Activated gamma-delta T cell (primary cell): ENCODE measurements around the gene RBM8A.

Experiments
- DNase-seq: peaks from one replicate; lab custom pipeline; 2025; lab: John Stamatoyannopoulos, UW

Gene RBM8A

DNA sequence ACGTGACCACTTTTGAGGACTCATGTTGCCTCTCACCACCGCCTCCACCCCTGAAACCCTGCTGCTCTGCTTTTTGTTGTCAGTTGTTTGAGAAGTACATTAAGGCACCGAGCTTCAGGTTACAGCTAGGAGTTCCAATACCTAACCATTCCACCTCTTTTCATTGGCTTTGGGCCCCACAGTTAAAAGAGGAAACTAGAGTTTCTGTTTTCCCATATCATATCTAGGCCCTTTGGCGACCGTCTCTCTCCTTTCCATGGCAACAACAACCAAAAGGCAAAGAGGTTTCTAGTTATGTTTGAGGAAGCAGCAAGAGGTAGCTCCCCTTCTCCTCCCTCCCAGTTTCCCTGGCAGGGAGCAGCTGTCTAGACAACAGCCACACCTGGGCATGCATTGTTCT, 47.5 kb downstream of the RBM8A start:
- no peak for DNase-seq

DNA sequence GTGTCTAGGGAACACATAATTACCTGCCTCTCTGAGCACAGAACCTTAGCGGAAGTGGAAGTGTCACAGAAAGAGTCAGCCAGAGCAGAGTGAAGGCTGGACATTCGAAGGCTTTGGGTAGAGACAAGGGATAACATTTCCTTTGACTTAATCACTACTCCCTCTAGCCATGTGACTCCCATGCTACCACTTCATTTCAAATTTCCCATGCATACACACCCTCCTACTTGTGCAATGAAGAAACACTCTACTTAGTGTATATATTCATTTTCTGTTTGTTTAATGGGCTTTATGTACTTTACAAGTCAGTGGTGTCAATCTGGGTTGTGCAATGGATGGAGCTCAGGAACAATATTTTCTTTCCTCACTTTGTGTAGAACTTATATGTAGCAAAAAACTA, 48.6 kb downstream of the RBM8A start:
- DNase-seq, result no peak

- DNase-seq, result no peak
Measured at GRCh38 chr1:145877923-145878486, 49.3 kb downstream of the RBM8A start.

DNA sequence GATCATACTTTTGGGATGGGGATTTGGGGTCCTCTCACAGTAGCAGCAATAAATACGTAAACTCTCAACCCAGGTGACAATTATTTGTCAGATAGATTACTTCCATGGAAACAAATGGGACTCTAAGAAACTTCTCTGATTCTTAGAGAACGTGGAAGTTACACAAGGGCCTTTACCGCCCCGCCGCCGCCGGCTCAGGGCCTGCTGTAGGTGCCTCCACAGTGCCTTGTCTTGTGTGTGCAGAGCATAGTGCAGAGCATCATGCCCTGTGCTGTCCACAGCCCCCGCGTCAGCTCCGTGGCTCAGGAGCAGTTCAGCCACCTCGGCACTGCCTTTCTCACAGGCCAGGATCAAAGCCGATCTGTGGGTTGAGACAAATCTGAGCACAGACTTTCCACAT, 52.6 kb downstream of the RBM8A start:
- no peak for DNase-seq

GRCh38 chr1:145871994-145872924, 55.0 kb downstream of the RBM8A start:
- no peak for DNase-seq
